Keratinocyte (primary cell): ENCODE measurements around the gene CXCR6.

ENCODE experiments used
- CTCF ChIP-seq, 3 experiments: IDR thresholded peaks in 1 of 3; conservative IDR thresholded peaks in 1 of 3; optimal IDR thresholded peaks in 1 of 3; 2 replicates in 2 of 3; 3 replicates in 1 of 3; pipeline versions ENCODE3 to v1.5.1; 2011; ENCODE audit warnings: low read length in 3 of 3, mild to moderate bottlenecking in 3 of 3, moderate library complexity in 2 of 3, control low read depth in 1 of 3, inconsistent platforms in 1 of 3; ENCODE audit not compliant: insufficient read depth in 2 of 3; ENCODE audit errors: extremely low read depth in 1 of 3
- EZH2 ChIP-seq: IDR thresholded peaks from one replicate; pipeline ENCODE4 v1.6.1; 2012; ENCODE audit warnings: inconsistent platforms, mild to moderate bottlenecking, low read length, moderate library complexity

- TF ChIP-seq CTCF (optimal IDR thresholded peaks at IDR 0.05 in 1 of 3, IDR thresholded peaks at IDR 0.05 in 1 of 3, conservative IDR thresholded peaks at IDR 0.05 in 1 of 3; ENCODE audit: extremely low read depth in 1 of 3, insufficient read depth in 2 of 3, low read length in 3 of 3) (no peak), EZH2 (no peak)
Observed at GRCh38 chr3:45904931-45905330, 38.3 kb upstream of the CXCR6 start.
